ENCODE results near the gene SUN2. TPM values are rescaled to one million over a fixed set of nuclear protein-coding genes. Genes with fewer than 3 reads are reported as not detected.
A peak's percentile ranks its signal among the peaks of the same experiment; 100 is the strongest.

Gene SUN2
- total RNA-seq, 1 experiment from 2014 or later: 104 TPM

GRCh38 chr22:38704654-38705234, 51.1 kb downstream of the SUN2 start:
- no peaks in the 10 kb centered on the region for H3K9me3 ChIP-seq (ENCODE audit: low read depth, low read length, poor library complexity, severe bottlenecking)
- peaks cover 3% of the 10 kb centered on the region for H3K36me3 ChIP-seq (ENCODE audit: insufficient read depth, low read length, poor library complexity, severe bottlenecking)
- DNase-seq (ENCODE audit: low spot score): peak; percentile 24
- intact Hi-C loops (cut with micrococcal nuclease; ENCODE audit: unreplicated experiment): loop anchor here (10.0 kb wide), 1 partner anchor 200 kb away; the partner anchor contains the start of gene DDX17
- POLR2A ChIA-PET (ENCODE audit: low non-redundant PET): no interaction called here
- CTCF ChIA-PET: no interaction called here
- H3K4me1 ChIP-seq (ENCODE audit: insufficient read depth, low read length, poor library complexity, severe bottlenecking): peaks cover 28% of the 10 kb centered on the region
- peak overlapping the region; percentile 82 for H3K27ac ChIP-seq (ENCODE audit: low read depth, low read length, poor library complexity, severe bottlenecking)
- TF ChIP-seq CTCF (conservative IDR thresholded peaks at IDR 0.05; ENCODE audit: low read depth, low read length) (no peak), EZH2 (IDR thresholded peaks at IDR 0.05; ENCODE audit: borderline replicate concordance, low read depth, low read length, poor library complexity, severe bottlenecking) (no peak)
- no peaks in the 10 kb centered on the region for H3K27me3 ChIP-seq (replicated peaks; ENCODE audit: insufficient read depth, low read depth, low read length, poor library complexity)
- no TSS peak for BruUV-seq (replicated peaks)
- H3K4me3 ChIP-seq (ENCODE audit: low read depth, low read length, poor library complexity, severe bottlenecking): peak overlapping the region; percentile 31

GRCh38 chr22:38700789-38701628, 54.8 kb downstream of the SUN2 start, which contains the start of gene JOSD1:
JOSD1 (minus strand) TSS chr22:38700943; CDS start chr22:38699987, 956 bp downstream.
- H3K4me1 ChIP-seq (ENCODE audit: insufficient read depth, low read length, poor library complexity, severe bottlenecking): peaks cover 31% of the 10 kb centered on the region
- H3K27ac ChIP-seq (ENCODE audit: low read depth, low read length, poor library complexity, severe bottlenecking): peak within 1 kb of the TSS; percentile 96

More at GRCh38 chr22:38700789-38701628, 54.8 kb downstream of the SUN2 start, which contains the start of gene JOSD1:
- ChIA-PET POLR2A (ENCODE audit: low non-redundant PET) (no interaction called here), CTCF (no interaction called here)
- intact Hi-C loops (cut with micrococcal nuclease; ENCODE audit: unreplicated experiment): loop anchor here (10.0 kb wide), 1 partner anchor 196 kb away; the partner anchor contains the start of gene DDX17
- peak; percentile 96 for DNase-seq (ENCODE audit: low spot score)
- TF ChIP-seq EZH2 (IDR thresholded peaks at IDR 0.05; ENCODE audit: borderline replicate concordance, low read depth, low read length, poor library complexity, severe bottlenecking): no peak
- TF ChIP-seq CTCF (conservative IDR thresholded peaks at IDR 0.05; ENCODE audit: low read depth, low read length): no peak
- peak within 1 kb of the TSS; percentile 94 for H3K4me3 ChIP-seq (ENCODE audit: low read depth, low read length, poor library complexity, severe bottlenecking)
- BruUV-seq (replicated peaks): TSS peak; percentile 93
- H3K27me3 ChIP-seq (replicated peaks; ENCODE audit: insufficient read depth, low read depth, low read length, poor library complexity): no peaks in the 10 kb centered on the region
- no peaks in the 10 kb centered on the region for H3K9me3 ChIP-seq (ENCODE audit: low read depth, low read length, poor library complexity, severe bottlenecking)
- H3K36me3 ChIP-seq (ENCODE audit: insufficient read depth, low read length, poor library complexity, severe bottlenecking): peaks cover 4% of the 10 kb centered on the region
